Gastroesophageal sphincter (tissue), 4 donors: ENCODE results near the gene PLEKHH3. TPM values are rescaled to one million over a fixed set of nuclear protein-coding genes. Genes with fewer than 3 reads are reported as not detected.

Experiments used
- ATAC-seq: fragments of 150-250 bp; one replicate; pipeline ENCODE4 v1.9.1; 2016; ENCODE audit warnings: mild to moderate bottlenecking, moderate library complexity
- H3K27ac ChIP-seq, 4 donors: fragments of 200-600 bp; sonication (generic) in 3 of 4; 1 replicate in 3 of 4; 2 replicates in 1 of 4; pipeline ENCODE4 v1.5.1; 2016 to 2019
- H3K27me3 ChIP-seq: fragments of 200-600 bp; sonication (generic); one replicate; pipeline ENCODE4 v1.5.1; 2019
- H3K36me3 ChIP-seq, 2 donors: fragments of 200-600 bp; sonication (generic); one replicate each; pipeline ENCODE4 v1.5.1; 2019; ENCODE audit warnings: control low read depth in 1 of 2
- H3K4me1 ChIP-seq, 3 donors: fragments of 200-600 bp; sonication (generic); 1 replicate in 2 of 3; 2 replicates in 1 of 3; pipeline ENCODE4 v1.5.1; 2016 to 2019; ENCODE audit warnings: control low read depth in 2 of 3
- H3K4me3 ChIP-seq, 2 donors: fragments of 200-600 bp; sonication (generic); one replicate each; pipeline ENCODE4 v1.5.1; 2019; ENCODE audit warnings: mild to moderate bottlenecking in 1 of 2, moderate library complexity in 1 of 2
- H3K9me3 ChIP-seq, 3 donors: fragments of 200-600 bp; sonication (generic); one replicate each; pipeline ENCODE4 v1.5.1; 2017 to 2019; ENCODE audit warnings: control low read depth in 2 of 3
- EP300 ChIP-seq: sonication (generic); formaldehyde crosslinking; IDR thresholded peaks from one replicate; pipeline ENCODE4 v1.6.1; 2017; ENCODE audit warnings: antibody characterized with exemption, mild to moderate bottlenecking
- POLR2A ChIP-seq, 2 donors: fragments of 450-650 bp; IDR thresholded peaks; one replicate each; pipeline ENCODE4 v1.6.1; 2017; ENCODE audit warnings: antibody characterized with exemption in 2 of 2, mild to moderate bottlenecking in 2 of 2, moderate library complexity in 1 of 2
- POLR2AphosphoS5 ChIP-seq: sonication (generic); formaldehyde crosslinking; IDR thresholded peaks from one replicate; pipeline ENCODE4 v1.6.1; 2017; ENCODE audit warnings: antibody characterized with exemption
- WGBS, 2 donors: methylation state at CpG; one replicate each; pipeline ENCODE4 v1.1.5; 2018; ENCODE audit warnings: low coverage in 1 of 2; 5-methylcytosine and 5-hydroxymethylcytosine counted together
- total RNA-seq, 4 donors: library from RNA; depleted of rRNA; stranded (reverse); fragments of >200 nt; gene quantifications; one replicate each; pipeline ENCODE4 v1.1.0, GENCODE V29; 2016
- TF ChIP-seq, protein P1 (sequence below), 4 experiments: fragments of 200-600 bp in 2 of 4; fragments of 450-650 bp in 2 of 4; sonication (generic) in 1 of 4; IDR thresholded peaks; one replicate each; pipeline ENCODE4 v1.5.1; 2017 to 2019; ENCODE audit warnings: antibody characterized with exemption in 4 of 4, mild to moderate bottlenecking in 2 of 4, moderate library complexity in 2 of 4

The PLEKHH3 gene
- total RNA-seq, 4 donors from 2014 or later = 13.7 to 40.8 (median 23.4) TPM

DNA sequence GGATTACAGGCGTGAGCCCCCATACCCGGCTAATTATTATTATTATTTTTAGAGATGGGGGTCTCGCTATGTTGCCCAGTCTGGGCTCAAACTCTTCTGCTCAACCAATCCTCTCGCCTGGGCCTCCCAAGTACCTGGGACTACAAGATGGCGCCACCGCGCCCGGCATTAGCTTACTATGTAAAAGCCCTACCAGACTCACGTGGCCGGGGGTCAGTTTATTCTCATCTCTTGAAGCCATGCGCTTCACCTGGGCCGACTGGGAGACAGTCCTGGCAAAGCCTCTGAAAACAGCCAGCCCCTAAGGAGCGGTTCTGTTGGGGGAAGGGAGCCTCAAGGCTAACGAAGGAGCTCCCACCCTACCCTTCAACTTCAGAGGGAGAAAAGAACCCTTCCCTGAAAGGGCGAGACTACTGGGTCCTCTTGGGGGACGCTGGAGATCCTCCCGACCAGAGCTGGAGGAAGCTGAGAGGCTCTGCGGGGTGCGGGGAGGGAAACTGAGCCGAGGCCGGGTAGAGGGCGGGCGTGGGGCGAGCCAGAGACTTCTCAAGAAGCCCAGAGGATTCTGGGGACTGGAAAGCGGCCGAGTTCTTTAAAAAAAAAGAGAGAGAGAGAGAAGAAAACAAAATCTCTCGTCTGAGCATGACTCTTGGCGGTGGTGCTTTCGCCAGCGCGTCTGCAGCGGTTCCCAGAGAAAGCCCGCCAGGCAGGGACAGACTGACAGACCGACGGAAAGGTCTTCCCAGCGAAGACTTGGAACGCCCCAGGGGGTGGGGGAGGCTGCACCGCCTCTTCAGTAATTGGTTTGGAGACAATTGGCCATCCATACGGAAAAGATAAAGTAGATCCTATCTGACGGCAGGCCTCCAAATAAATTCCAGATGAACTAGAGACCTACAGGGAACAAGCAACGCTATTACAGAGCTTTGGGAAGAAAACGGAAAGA, 23.3 kb downstream of the PLEKHH3 start:
- Histone ChIP-seq H3K36me3 (no peaks in the 10 kb centered on the region), H3K4me3 (peak overlapping the region; percentile 4 to 44), H3K4me1 (peaks cover 0 to 18% (median 0%) of the 10 kb centered on the region in 3 donors), H3K27me3 (no peaks in the 10 kb centered on the region), H3K9me3 (no peaks in the 10 kb centered on the region), H3K27ac (peak overlapping the region; percentile 51 to 84 (median 81))
- ATAC-seq = peak; percentile 76
- no peak for TF ChIP-seq EP300
- peak; percentile 24 for TF ChIP-seq POLR2AphosphoS5
- 0 to 17% methylated on average over 10 to 21 of the region's 42 CpGs for WGBS, 2 donors

DNA sequence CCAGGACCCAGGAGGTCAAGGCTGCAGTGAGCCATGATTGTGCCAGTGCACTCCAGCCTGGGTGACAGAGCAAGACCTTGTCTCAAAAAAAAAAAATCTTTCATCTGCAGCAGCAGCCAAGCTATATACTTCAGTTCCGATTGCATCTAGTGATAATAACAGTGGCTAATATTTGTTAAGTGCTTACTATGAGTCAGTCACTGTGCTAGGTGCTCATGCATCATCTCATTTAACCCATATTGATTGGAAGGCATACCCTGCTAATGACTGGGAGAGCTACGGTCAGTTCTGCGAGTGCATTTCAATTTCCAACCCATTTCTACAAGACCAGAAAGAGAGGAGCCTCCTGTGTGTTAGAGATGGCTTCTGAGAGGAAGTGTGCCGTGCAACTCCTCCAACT, 25.4 kb downstream of the PLEKHH3 start:
- Histone ChIP-seq H3K4me3 (no peak overlapping the region), H3K4me1 (peaks cover 0 to 18% (median 0%) of the 10 kb centered on the region in 3 donors), H3K36me3 (no peaks in the 10 kb centered on the region), H3K27me3 (no peaks in the 10 kb centered on the region), H3K9me3 (no peaks in the 10 kb centered on the region), H3K27ac (no peak overlapping the region)
- 70 to 82% methylated on average over 4 of the region's 4 CpGs for WGBS, 2 donors
- no peak for TF ChIP-seq EP300
- TF ChIP-seq, protein P1, sequence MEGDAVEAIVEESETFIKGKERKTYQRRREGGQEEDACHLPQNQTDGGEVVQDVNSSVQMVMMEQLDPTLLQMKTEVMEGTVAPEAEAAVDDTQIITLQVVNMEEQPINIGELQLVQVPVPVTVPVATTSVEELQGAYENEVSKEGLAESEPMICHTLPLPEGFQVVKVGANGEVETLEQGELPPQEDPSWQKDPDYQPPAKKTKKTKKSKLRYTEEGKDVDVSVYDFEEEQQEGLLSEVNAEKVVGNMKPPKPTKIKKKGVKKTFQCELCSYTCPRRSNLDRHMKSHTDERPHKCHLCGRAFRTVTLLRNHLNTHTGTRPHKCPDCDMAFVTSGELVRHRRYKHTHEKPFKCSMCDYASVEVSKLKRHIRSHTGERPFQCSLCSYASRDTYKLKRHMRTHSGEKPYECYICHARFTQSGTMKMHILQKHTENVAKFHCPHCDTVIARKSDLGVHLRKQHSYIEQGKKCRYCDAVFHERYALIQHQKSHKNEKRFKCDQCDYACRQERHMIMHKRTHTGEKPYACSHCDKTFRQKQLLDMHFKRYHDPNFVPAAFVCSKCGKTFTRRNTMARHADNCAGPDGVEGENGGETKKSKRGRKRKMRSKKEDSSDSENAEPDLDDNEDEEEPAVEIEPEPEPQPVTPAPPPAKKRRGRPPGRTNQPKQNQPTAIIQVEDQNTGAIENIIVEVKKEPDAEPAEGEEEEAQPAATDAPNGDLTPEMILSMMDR (IDR thresholded peaks at IDR 0.05) = no peak
- TF ChIP-seq POLR2AphosphoS5 = no peak
- TF ChIP-seq POLR2A (IDR thresholded peaks at IDR 0.05) = no peak
- ATAC-seq = no peak

DNA sequence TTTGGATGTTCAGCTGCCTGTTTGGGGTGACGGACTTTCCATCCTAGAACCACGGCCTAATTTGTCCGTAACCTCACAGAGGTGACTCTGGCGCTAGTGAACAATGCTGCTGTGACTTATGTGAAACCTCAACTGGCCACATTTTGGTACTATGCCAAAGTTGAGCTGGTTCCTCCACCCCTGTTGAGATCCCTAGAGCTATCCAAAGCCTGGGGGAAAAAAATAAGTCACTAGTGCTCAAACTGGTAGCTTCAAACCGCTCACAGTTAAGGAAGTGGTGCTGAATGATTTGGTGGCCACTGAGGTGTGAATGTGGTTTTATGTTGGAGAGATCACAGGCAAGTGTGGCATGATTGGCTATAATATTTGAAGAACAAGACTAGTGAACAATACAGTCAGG, 29.0 kb downstream of the PLEKHH3 start:
- no peak for ATAC-seq
- Histone ChIP-seq H3K27me3 (no peaks in the 10 kb centered on the region), H3K4me1 (no peaks in the 10 kb centered on the region), H3K4me3 (no peak overlapping the region), H3K36me3 (no peaks in the 10 kb centered on the region), H3K27ac (no peak overlapping the region), H3K9me3 (no peaks in the 10 kb centered on the region)
- 82% methylated on average over 1 of the region's 5 CpGs; no CpG with 5 or more reads in 1 of the 2 donors for WGBS, 2 donors
- TF ChIP-seq POLR2A (IDR thresholded peaks at IDR 0.05) (no peak), POLR2AphosphoS5 (no peak)
- TF ChIP-seq, protein P1 (IDR thresholded peaks at IDR 0.05) = no peak

DNA sequence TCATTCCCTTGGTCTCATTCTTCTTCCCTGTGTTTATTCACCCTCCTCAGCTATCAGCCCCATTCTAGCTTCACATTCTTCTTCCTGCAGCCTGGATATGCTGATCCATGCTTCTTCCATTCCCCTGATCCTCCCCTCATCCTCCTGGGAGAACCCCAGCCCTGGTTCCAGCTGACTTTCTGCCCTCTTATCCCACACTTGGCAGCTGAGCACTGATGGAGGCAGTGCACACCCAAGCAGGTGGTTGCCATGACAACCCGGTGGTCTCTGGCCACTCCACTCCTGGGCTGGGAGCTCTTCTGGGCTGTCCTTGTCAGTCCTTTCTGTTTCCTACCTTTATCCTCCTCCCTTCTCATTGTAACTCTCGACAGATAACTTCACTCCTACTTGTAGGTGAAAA, 34.5 kb downstream of the PLEKHH3 start:
- Histone ChIP-seq H3K36me3 (no peaks in the 10 kb centered on the region), H3K27me3 (no peaks in the 10 kb centered on the region), H3K4me3 (no peak overlapping the region), H3K4me1 (no peaks in the 10 kb centered on the region), H3K27ac (no peak overlapping the region), H3K9me3 (no peaks in the 10 kb centered on the region)
- TF ChIP-seq POLR2A (IDR thresholded peaks at IDR 0.05) (no peak), EP300 (no peak), POLR2AphosphoS5 (no peak)
- TF ChIP-seq, protein P1 (IDR thresholded peaks at IDR 0.05) = no peak
- 15 to 17% methylated on average over 2 of the region's 2 CpGs for WGBS, 2 donors
- ATAC-seq = no peak

DNA sequence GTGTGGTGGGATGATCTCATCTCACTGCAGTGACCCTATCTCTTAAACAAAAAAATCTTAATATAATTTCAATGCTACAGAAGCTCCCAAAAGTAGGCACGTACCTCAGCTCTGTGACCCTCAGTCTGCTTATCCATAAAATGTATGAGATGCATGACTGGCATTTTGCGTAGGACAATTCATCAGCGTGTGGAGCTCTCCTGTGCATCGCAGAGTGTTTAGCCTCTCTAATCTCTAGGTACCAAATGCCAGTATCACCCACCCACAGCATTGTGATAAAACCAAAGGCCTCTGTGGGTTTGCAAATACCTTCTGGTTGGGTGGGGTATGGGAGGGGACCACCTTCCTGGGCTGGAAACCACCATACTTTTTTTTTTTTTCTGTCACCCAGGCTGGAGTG, 36.7 kb downstream of the PLEKHH3 start:
- H3K9me3 ChIP-seq = no peaks in the 10 kb centered on the region
- no peaks in the 10 kb centered on the region for H3K4me1 ChIP-seq
- no peak for ATAC-seq
- TF ChIP-seq, protein P1 (IDR thresholded peaks at IDR 0.05) = no peak
- TF ChIP-seq POLR2A (IDR thresholded peaks at IDR 0.05) (no peak), EP300 (no peak), POLR2AphosphoS5 (no peak)
- 71 to 81% methylated on average over 2 of the region's 4 CpGs for WGBS, 2 donors
- no peaks in the 10 kb centered on the region for H3K27me3 ChIP-seq
- no peaks in the 10 kb centered on the region for H3K36me3 ChIP-seq
- no peak overlapping the region for H3K4me3 ChIP-seq
- H3K27ac ChIP-seq = no peak overlapping the region
